NT2/D1 (cell line): ENCODE data around the gene PACSIN2.
"Not testable (repeated sequence)": the region's sequence is repeated elsewhere in the genome, so short reads cannot be mapped to it uniquely, and the experiment has no call there.

Source experiments
- DNase-seq: peaks from one replicate; pipeline ENCODE4 v3.0.0-alpha.2; 2011; ENCODE audit warnings: low read depth, low spot score
- H3K27me3 ChIP-seq: 2 replicates; pipeline ENCODE4 v1.6.0; 2011; ENCODE audit warnings: mild to moderate bottlenecking; ENCODE audit not compliant: insufficient read length, insufficient read depth
- H3K36me3 ChIP-seq: 2 replicates; pipeline ENCODE4 v1.6.1; 2011; ENCODE audit warnings: mild to moderate bottlenecking, low read length, mixed read lengths; ENCODE audit not compliant: insufficient read depth, insufficient read length
- H3K4me1 ChIP-seq: 2 replicates; pipeline ENCODE4 v1.5.1; 2011; ENCODE audit not compliant: insufficient read depth, insufficient read length
- H3K4me3 ChIP-seq: 2 replicates; pipeline ENCODE4 v1.5.1; 2011; ENCODE audit warnings: low read depth; ENCODE audit not compliant: insufficient read length
- H3K9ac ChIP-seq: 2 replicates; pipeline ENCODE4 v1.6.0; 2011; ENCODE audit warnings: low read depth; ENCODE audit not compliant: insufficient read length
- H3K9me3 ChIP-seq: 2 replicates; pipeline ENCODE4 v1.5.1; 2011; ENCODE audit warnings: mild to moderate bottlenecking, low read length; ENCODE audit not compliant: insufficient read depth
- SUZ12 ChIP-seq: IDR thresholded peaks from 2 replicates; pipeline ENCODE4 v1.6.1; 2011; ENCODE audit not compliant: insufficient read length, insufficient read depth; ENCODE audit errors: extremely low read depth
- YY1 ChIP-seq: IDR thresholded peaks from 2 replicates; pipeline ENCODE4 v1.6.1; 2011; ENCODE audit not compliant: insufficient read length, insufficient read depth
- ZNF274 ChIP-seq: IDR thresholded peaks from 2 replicates; pipeline ENCODE4 v1.6.1; 2011; ENCODE audit warnings: mild to moderate bottlenecking, low read depth, low read length

PACSIN2 gene

DNA sequence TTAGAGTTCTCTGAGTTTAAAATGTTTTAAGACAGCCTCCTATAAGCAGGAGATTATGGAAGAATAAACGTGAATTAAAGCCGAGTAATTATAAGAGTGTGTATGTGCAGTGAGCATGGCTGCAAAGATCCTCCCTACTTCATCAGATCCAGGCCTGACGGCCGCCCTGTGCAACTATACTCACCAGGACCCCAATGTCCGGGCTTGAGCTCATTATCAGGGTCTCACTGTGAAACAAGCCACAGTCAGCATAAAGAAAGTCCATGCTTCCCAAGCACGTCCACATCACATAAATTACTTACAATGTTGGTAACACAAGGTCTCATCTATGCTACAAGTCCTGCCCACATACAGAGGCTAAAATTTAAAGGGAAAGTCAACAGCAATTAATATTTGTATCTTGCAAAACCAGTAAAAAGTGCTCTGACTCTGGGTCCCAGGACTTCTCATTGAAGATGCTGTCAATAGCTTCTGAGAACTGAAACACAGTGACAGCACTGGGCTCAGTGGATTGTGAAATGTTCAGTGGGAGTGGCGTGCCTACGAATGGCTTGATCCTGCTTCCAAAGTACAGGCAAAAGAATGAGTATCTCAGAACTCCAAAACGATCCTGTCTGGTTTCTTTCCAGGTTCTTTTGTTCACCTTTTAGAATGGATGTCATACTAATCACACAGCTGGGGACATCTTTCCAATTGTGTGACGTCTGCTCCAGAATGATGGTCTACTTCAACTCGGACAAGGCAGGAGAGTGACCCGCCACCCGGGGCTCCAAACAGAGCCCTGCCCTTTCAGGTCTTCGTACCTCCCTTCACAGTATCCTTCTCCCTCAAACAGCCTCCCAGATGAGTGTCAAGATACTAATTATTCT lies 85.7 kb downstream of the PACSIN2 start:
- H3K27me3 ChIP-seq = no peaks in the 10 kb centered on the region
- peaks cover 5% of the 10 kb centered on the region for H3K36me3 ChIP-seq
- H3K4me1 ChIP-seq = peaks cover 4% of the 10 kb centered on the region
- H3K9me3 ChIP-seq = no peaks in the 10 kb centered on the region
- no peak overlapping the region for H3K9ac ChIP-seq
- no peak overlapping the region for H3K4me3 ChIP-seq
- no peak for TF ChIP-seq YY1
- TF ChIP-seq ZNF274 = no peak
- TF ChIP-seq SUZ12 = no peak
- no peak for DNase-seq

DNA sequence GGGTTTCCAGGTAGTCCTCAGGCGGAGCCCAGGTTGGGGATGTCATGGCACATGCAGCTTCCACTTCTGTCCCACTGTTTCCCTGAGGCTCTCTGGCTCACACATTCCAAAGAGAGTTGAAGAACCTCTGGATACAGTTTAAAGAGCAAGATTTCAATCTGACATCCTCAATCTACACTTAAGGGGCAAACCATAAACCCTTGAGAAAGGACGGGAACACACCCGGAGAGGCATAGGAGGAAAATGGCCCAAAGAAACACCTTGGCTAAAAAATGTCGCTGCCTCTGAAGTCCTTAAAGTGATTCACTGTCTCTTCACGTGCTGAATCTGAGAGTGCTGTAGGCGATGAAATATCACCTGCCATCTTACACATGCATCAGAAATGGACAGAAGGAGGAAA lies 87.0 kb downstream of the PACSIN2 start:
- TF ChIP-seq YY1 (no peak), ZNF274 (no peak), SUZ12 (no peak)
- Histone ChIP-seq H3K9me3 (no peaks in the 10 kb centered on the region), H3K36me3 (peaks cover 5% of the 10 kb centered on the region), H3K4me3 (no peak overlapping the region), H3K4me1 (peaks cover 4% of the 10 kb centered on the region), H3K9ac (no peak overlapping the region), H3K27me3 (no peaks in the 10 kb centered on the region)
- no peak for DNase-seq

- no peak overlapping the region for H3K9ac ChIP-seq
- H3K4me3 ChIP-seq = no peak overlapping the region
- peaks cover 5% of the 10 kb centered on the region for H3K36me3 ChIP-seq
- H3K27me3 ChIP-seq = no peaks in the 10 kb centered on the region
- H3K9me3 ChIP-seq = no peaks in the 10 kb centered on the region
- TF ChIP-seq SUZ12 = no peak
- no peak for TF ChIP-seq ZNF274
- no peak for TF ChIP-seq YY1
- H3K4me1 ChIP-seq = peaks cover 6% of the 10 kb centered on the region
- DNase-seq = no peak
Measured at GRCh38 chr22:42926768-42927167, 88.2 kb downstream of the PACSIN2 start.

DNA sequence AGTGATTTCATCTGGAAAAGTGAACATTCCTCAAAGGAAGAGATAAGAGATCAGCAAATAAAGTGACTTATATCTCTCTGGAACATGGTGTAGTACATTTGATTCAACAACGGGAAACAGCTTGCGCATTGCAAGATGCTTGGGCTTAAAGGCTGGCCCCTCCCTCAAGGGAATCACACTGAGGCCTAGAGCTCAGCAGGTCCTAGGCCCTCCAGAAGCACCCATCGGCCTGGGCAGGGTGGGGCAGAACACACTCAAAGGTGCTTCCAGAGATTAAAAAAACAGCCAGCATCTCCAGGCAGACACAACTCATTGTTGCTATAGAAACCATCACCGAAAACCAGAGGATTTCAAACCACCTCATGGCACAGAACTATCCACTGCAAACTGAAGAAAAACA lies 88.8 kb downstream of the PACSIN2 start:
- Histone ChIP-seq H3K9ac (no peak overlapping the region), H3K4me3 (no peak overlapping the region), H3K36me3 (peaks cover 4% of the 10 kb centered on the region), H3K4me1 (peaks cover 6% of the 10 kb centered on the region), H3K27me3 (no peaks in the 10 kb centered on the region), H3K9me3 (no peaks in the 10 kb centered on the region)
- no peak for TF ChIP-seq YY1
- no peak for TF ChIP-seq SUZ12
- no peak for TF ChIP-seq ZNF274
- DNase-seq = no peak

- Histone ChIP-seq H3K4me1 (peaks cover 6% of the 10 kb centered on the region), H3K9ac (no peak overlapping the region), H3K9me3 (no peaks in the 10 kb centered on the region), H3K36me3 (peaks cover 2% of the 10 kb centered on the region), H3K27me3 (no peaks in the 10 kb centered on the region), H3K4me3 (no peak overlapping the region)
- no peak for DNase-seq
- TF ChIP-seq YY1 (no peak), SUZ12 (no peak), ZNF274 (no peak)
Measured at GRCh38 chr22:42925598-42925997, 89.4 kb downstream of the PACSIN2 start.

GRCh38 chr22:42925031-42925430 lies 89.9 kb downstream of the PACSIN2 start:
- not testable (repeated sequence) for H3K9me3 ChIP-seq, H3K4me3 ChIP-seq, DNase-seq, H3K36me3 ChIP-seq, H3K9ac ChIP-seq, H3K4me1 ChIP-seq, H3K27me3 ChIP-seq

DNA sequence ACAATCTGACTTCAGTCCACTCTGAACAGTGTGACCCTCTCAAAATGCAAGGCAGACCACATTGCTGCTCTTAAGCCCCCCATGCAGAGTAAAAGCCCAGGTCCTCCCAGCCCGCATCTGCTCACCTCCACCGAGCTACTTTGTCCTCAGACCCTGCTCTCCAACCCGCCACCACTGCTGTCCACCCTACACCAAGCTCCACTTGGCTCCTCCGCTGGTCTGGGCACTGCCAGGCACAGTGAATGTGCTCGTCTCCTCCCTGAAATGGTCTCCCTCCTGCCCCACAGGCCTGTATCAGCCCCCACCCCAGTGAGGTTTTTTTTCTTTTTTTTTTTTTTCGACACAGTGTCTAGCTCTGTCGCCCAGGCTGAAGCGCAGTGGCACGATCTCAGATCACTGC lies 90.5 kb downstream of the PACSIN2 start:
- TF ChIP-seq ZNF274 = no peak
- no peak for TF ChIP-seq SUZ12
- TF ChIP-seq YY1 = no peak
- H3K4me1 ChIP-seq = peaks cover 6% of the 10 kb centered on the region
- H3K4me3 ChIP-seq = no peak overlapping the region
- no peaks in the 10 kb centered on the region for H3K36me3 ChIP-seq
- no peaks in the 10 kb centered on the region for H3K27me3 ChIP-seq
- no peaks in the 10 kb centered on the region for H3K9me3 ChIP-seq
- no peak overlapping the region for H3K9ac ChIP-seq
- no peak for DNase-seq
